Left ventricle myocardium inferior (tissue), 1 donor: ENCODE results near the gene RASL11B. TPM values are rescaled to one million over a fixed set of nuclear protein-coding genes. Genes with fewer than 3 reads are reported as not detected.

Source experiments
- DNase-seq: peaks from one replicate; pipeline ENCODE4 v3.0.0-alpha.2; 2020
- H3K27ac ChIP-seq: fragments of 200-600 bp; replicated peaks from 2 replicates; pipeline ENCODE4 v1.8.0; 2021
- H3K27me3 ChIP-seq: fragments of 200-600 bp; 2 replicates; pipeline ENCODE4 v1.8.0; 2021; ENCODE audit warnings: low read depth
- H3K36me3 ChIP-seq: fragments of 200-600 bp; 2 replicates; pipeline ENCODE4 v1.8.0; 2021
- H3K4me1 ChIP-seq: fragments of 200-600 bp; 2 replicates; pipeline ENCODE4 v1.8.0; 2021
- H3K4me3 ChIP-seq: fragments of 200-600 bp; 2 replicates; pipeline ENCODE4 v1.8.0; 2021; ENCODE audit warnings: mild to moderate bottlenecking, moderate library complexity
- H3K9me3 ChIP-seq: fragments of 200-600 bp; replicated peaks from 2 replicates; pipeline ENCODE4 v1.8.0; 2021
- CTCF ChIP-seq: fragments of 200-600 bp; IDR thresholded peaks from 2 replicates; pipeline ENCODE4 v1.8.0; 2021; ENCODE audit warnings: antibody characterized with exemption, mild to moderate bottlenecking, borderline replicate concordance
- intact Hi-C: fragments of 100-400 bp; cut with micrococcal nuclease; formaldehyde crosslinking; loops from one replicate; pipeline ENCODE4 v1.11.0; 2022
- total RNA-seq: library from RNA; stranded (reverse); fragmentation: NEBNext Ultra II Directional; extraction: Animal tissue kit (Norgen Biotek cat#: 25700); gene quantifications from one replicate; pipeline ENCODE4 v1.2.1, GENCODE V29; 2021
- donor health status: DM: no; HTN: yes; CAD: no; lungs with severe emphysema.

The RASL11B gene
- total RNA-seq, 1 donor from 2014 or later: 8.7 TPM

GRCh38 chr4:52868133-52868532, 6.0 kb downstream of the RASL11B start:
- peak overlapping the region; percentile 65 for H3K27ac ChIP-seq
- peaks cover 79% of the 10 kb centered on the region for H3K4me1 ChIP-seq
- no peaks in the 10 kb centered on the region for H3K27me3 ChIP-seq
- intact Hi-C loops: loop anchor here (10.0 kb wide), 1 partner anchor 143 kb away; no protein-coding TSS in a partner anchor
- peak; percentile 46 for TF ChIP-seq CTCF
- peak overlapping the region; percentile 7 for H3K4me3 ChIP-seq
- peak; percentile 66 for DNase-seq
- H3K9me3 ChIP-seq: no peaks in the 10 kb centered on the region
- no peaks in the 10 kb centered on the region for H3K36me3 ChIP-seq

GRCh38 chr4:52869196-52869595, 7.1 kb downstream of the RASL11B start:
- peak; percentile 75 for DNase-seq
- intact Hi-C loops: loop anchor here (10.0 kb wide), 1 partner anchor 144 kb away; no protein-coding TSS in a partner anchor
- no peaks in the 10 kb centered on the region for H3K9me3 ChIP-seq
- H3K27ac ChIP-seq: peak overlapping the region; percentile 65
- H3K27me3 ChIP-seq: no peaks in the 10 kb centered on the region
- TF ChIP-seq CTCF: no peak
- H3K4me3 ChIP-seq: peak overlapping the region; percentile 7
- H3K4me1 ChIP-seq: peaks cover 80% of the 10 kb centered on the region
- no peaks in the 10 kb centered on the region for H3K36me3 ChIP-seq

- no peaks in the 10 kb centered on the region for H3K36me3 ChIP-seq
- intact Hi-C loops: loop anchor here (10.0 kb wide), 1 partner anchor 145 kb away; no protein-coding TSS in a partner anchor
- H3K27me3 ChIP-seq: no peaks in the 10 kb centered on the region
- H3K4me3 ChIP-seq: peak overlapping the region; percentile 7
- no peaks in the 10 kb centered on the region for H3K9me3 ChIP-seq
- no peak for TF ChIP-seq CTCF
- DNase-seq: no peak
- H3K27ac ChIP-seq: peak overlapping the region; percentile 65
- peaks cover 80% of the 10 kb centered on the region for H3K4me1 ChIP-seq
These were observed 7.5 kb downstream of the RASL11B start for GRCh38 chr4:52869656-52870055.

GRCh38 chr4:52870225-52870624, 8.1 kb downstream of the RASL11B start:
- Histone ChIP-seq H3K9me3 (no peaks in the 10 kb centered on the region), H3K27me3 (no peaks in the 10 kb centered on the region), H3K36me3 (no peaks in the 10 kb centered on the region), H3K4me3 (no peak overlapping the region), H3K27ac (peak overlapping the region; percentile 65), H3K4me1 (peaks cover 78% of the 10 kb centered on the region)
- TF ChIP-seq CTCF: no peak
- DNase-seq: peak; percentile 65
- intact Hi-C loops: no loop called here

- DNase-seq: no peak
- Histone ChIP-seq H3K27me3 (no peaks in the 10 kb centered on the region), H3K27ac (peak overlapping the region; percentile 8), H3K4me1 (peaks cover 57% of the 10 kb centered on the region), H3K4me3 (no peak overlapping the region), H3K9me3 (no peaks in the 10 kb centered on the region), H3K36me3 (no peaks in the 10 kb centered on the region)
- intact Hi-C loops: no loop called here
- TF ChIP-seq CTCF: no peak
These were observed 11.1 kb downstream of the RASL11B start for GRCh38 chr4:52873191-52873590.

GRCh38 chr4:52873861-52874343, 11.8 kb downstream of the RASL11B start:
- no peak for DNase-seq

More at GRCh38 chr4:52873861-52874343, 11.8 kb downstream of the RASL11B start:
- Histone ChIP-seq H3K27me3 (no peaks in the 10 kb centered on the region), H3K4me3 (peak overlapping the region; percentile 21), H3K4me1 (peaks cover 50% of the 10 kb centered on the region), H3K27ac (peak overlapping the region; percentile 59), H3K9me3 (no peaks in the 10 kb centered on the region), H3K36me3 (no peaks in the 10 kb centered on the region)
- no peak for TF ChIP-seq CTCF
- intact Hi-C loops: no loop called here
